GM12878 (cell line): Measurements from ENCODE around the gene TRPM1. TPM values are rescaled to one million over a fixed set of nuclear protein-coding genes. Genes with fewer than 3 reads are reported as not detected.

Source experiments
- ATAC-seq: fragments of 200-7000 bp; cut with Tn5 transposase; 3 replicates; pipeline ENCODE4 v1.9.1; 2020; ENCODE audit warnings: mild to moderate bottlenecking, moderate library complexity
- BruUV-seq: library from RNA; stranded (reverse); fragments of 400-500 nt; replicated peaks from 2 replicates; lab custom pipeline; 2021; lab: Mats Ljungman, UMichigan
- CTCF ChIA-PET: fragments of 300-600 bp; sonication (Branson Sonifier 250); formaldehyde crosslinking; extraction: SDS; loops from one replicate; lab custom pipeline; 2021; ENCODE audit warnings: inconsistent platforms; lab: Yijun Ruan, JAX
- POLR2A ChIA-PET: fragments of 350-600 bp; formaldehyde crosslinking; extraction: SDS; loops from one replicate; lab custom pipeline; 2021; ENCODE audit warnings: inconsistent platforms; lab: Charles Lee
- RAD21 ChIA-PET: fragments of 300-600 bp; sonication (Branson Sonifier 250); formaldehyde crosslinking; loops from one replicate; lab custom pipeline; 2023; ENCODE audit warnings: antibody characterized with exemption; ENCODE audit not compliant: unreplicated experiment; lab: Charles Lee
- SMC1A ChIA-PET: fragments of 300-600 bp; sonication (Branson Sonifier 250); formaldehyde crosslinking; loops from one replicate; lab custom pipeline; 2023; ENCODE audit not compliant: unreplicated experiment, uncharacterized antibody; lab: Charles Lee
- DNase-seq: peaks from one replicate; pipeline ENCODE4 v3.0.0-alpha.2; 2011; ENCODE audit warnings: low read depth, low spot score
- FAIRE-seq: peaks from 3 replicates; lab custom pipeline; 2011; peaks lifted over from hg19 to GRCh38; lab: Jason Lieb, UNC
- H2AFZ ChIP-seq: 2 replicates; pipeline ENCODE4 v1.6.0; 2011; ENCODE audit warnings: low read depth, low read length, control low read depth; ENCODE audit not compliant: control insufficient read depth
- H3K27ac ChIP-seq: 2 replicates; pipeline ENCODE4 v1.5.1; 2011; ENCODE audit warnings: control low read depth; ENCODE audit not compliant: control insufficient read depth, insufficient read depth
- H3K27me3 ChIP-seq, 2 experiments: replicated peaks in 1 of 2; 2 replicates each; pipeline versions ENCODE4 v1.6.0 to v1.6.1; 2011; ENCODE audit warnings: low read length in 1 of 2; ENCODE audit not compliant: control insufficient read depth in 2 of 2, insufficient read depth in 2 of 2
- H3K36me3 ChIP-seq, 2 experiments: 2 replicates each; pipeline ENCODE4 v1.5.1; 2011; ENCODE audit warnings: low read length in 1 of 2; ENCODE audit not compliant: control insufficient read depth in 2 of 2, insufficient read depth in 2 of 2
- H3K4me1 ChIP-seq: 2 replicates; pipeline ENCODE4 v1.6.1; 2011; ENCODE audit warnings: mild to moderate bottlenecking, low read length, moderate library complexity, mixed read lengths; ENCODE audit not compliant: control insufficient read depth, insufficient read depth
- H3K4me2 ChIP-seq: 2 replicates; pipeline ENCODE4 v1.6.0; 2011; ENCODE audit warnings: control low read depth; ENCODE audit not compliant: control insufficient read depth, insufficient read depth
- H3K4me3 ChIP-seq: fragments of 200-600 bp; sonication (generic); 2 replicates; pipeline ENCODE4 v1.5.1; 2016
- H3K79me2 ChIP-seq: 2 replicates; pipeline ENCODE4 v1.6.0; 2011; ENCODE audit warnings: low read length; ENCODE audit not compliant: control insufficient read depth, insufficient read depth
- H3K9ac ChIP-seq: 2 replicates; pipeline ENCODE4 v1.8.0; 2011; ENCODE audit warnings: low read length, control low read depth, mixed read lengths; ENCODE audit not compliant: control insufficient read depth, insufficient read depth
- H3K9me3 ChIP-seq: replicated peaks from 3 replicates; pipeline ENCODE4 v1.5.1; 2011; ENCODE audit warnings: mild to moderate bottlenecking, low read length; ENCODE audit not compliant: control insufficient read depth, insufficient read depth
- H4K20me1 ChIP-seq: 2 replicates; pipeline ENCODE4 v1.6.0; 2011; ENCODE audit not compliant: control insufficient read depth, insufficient read depth
- CEBPB ChIP-seq, 2 experiments: fragments of 150-350 bp in 1 of 2; IDR thresholded peaks; 2 replicates each; pipeline ENCODE4 v1.6.1; 2012 to 2014; ENCODE audit warnings: low read depth in 2 of 2, low read length in 2 of 2, borderline replicate concordance in 1 of 2, inconsistent platforms in 1 of 2
- CHD2 ChIP-seq: IDR thresholded peaks from 2 replicates; pipeline ENCODE4 v1.6.1; 2011; ENCODE audit warnings: low read depth, low read length, improper control_type of control experiment, borderline replicate concordance
- EZH2 ChIP-seq: IDR thresholded peaks from 2 replicates; pipeline ENCODE4 v1.6.1; 2012; ENCODE audit warnings: low read depth, mild to moderate bottlenecking, control low read depth, inconsistent platforms, low read length, borderline replicate concordance; ENCODE audit not compliant: control insufficient read depth
- FOXM1 ChIP-seq: IDR thresholded peaks from 2 replicates; pipeline ENCODE4 v1.6.1; 2012; ENCODE audit warnings: low read depth, mild to moderate bottlenecking, inconsistent platforms, low read length, moderate library complexity
- GABPA ChIP-seq: IDR thresholded peaks from 2 replicates; pipeline ENCODE4 v1.6.1; 2014; ENCODE audit warnings: antibody characterized with exemption, low read depth, mild to moderate bottlenecking, inconsistent platforms
- IRF4 ChIP-seq: IDR thresholded peaks from 2 replicates; pipeline ENCODE4 v1.6.1; 2011; ENCODE audit warnings: low read depth, low read length
- MAX ChIP-seq: IDR thresholded peaks from 2 replicates; pipeline ENCODE4 v1.6.1; 2012; ENCODE audit warnings: low read depth, low read length, improper control_type of control experiment
- MYC ChIP-seq: IDR thresholded peaks from 2 replicates; pipeline ENCODE4 v1.6.1; 2011; ENCODE audit warnings: mild to moderate bottlenecking, low read length, moderate library complexity, inconsistent platforms; ENCODE audit not compliant: insufficient read depth, insufficient replicate concordance, insufficient read length, severe bottlenecking
- NR2C1 ChIP-seq: fragments of 450-650 bp; IDR thresholded peaks from 2 replicates; pipeline ENCODE4 v1.6.1; 2017; ENCODE audit warnings: antibody characterized with exemption, mild to moderate bottlenecking, moderate library complexity
- POLR2AphosphoS2 ChIP-seq: IDR thresholded peaks from 2 replicates; pipeline ENCODE4 v1.6.1; 2011; ENCODE audit warnings: low read depth, mild to moderate bottlenecking, low read length, improper control_type of control experiment, moderate library complexity
- RBBP5 ChIP-seq: fragments of 200-600 bp; sonication (generic); conservative IDR thresholded peaks from 2 replicates; pipeline ENCODE4 v1.6.1; 2016
- SMARCA5 ChIP-seq: fragments of 450-650 bp; IDR thresholded peaks from 2 replicates; pipeline ENCODE4 v1.6.1; 2017; ENCODE audit warnings: mild to moderate bottlenecking
- SRF ChIP-seq, 2 experiments: IDR thresholded peaks; 2 replicates each; pipeline ENCODE4 v1.6.1; 2011; ENCODE audit warnings: low read depth in 2 of 2, low read length in 2 of 2, mild to moderate bottlenecking in 1 of 2, moderate library complexity in 1 of 2
- SUPT20H ChIP-seq: IDR thresholded peaks from 2 replicates; pipeline ENCODE4 v1.6.1; 2011; ENCODE audit warnings: low read depth, mild to moderate bottlenecking, low read length, moderate library complexity, borderline replicate concordance; ENCODE audit not compliant: control insufficient read depth
- TCF3 ChIP-seq: IDR thresholded peaks from 2 replicates; pipeline ENCODE4 v1.6.1; 2012; ENCODE audit warnings: low read depth, mild to moderate bottlenecking, low read length, borderline replicate concordance; ENCODE audit not compliant: insufficient read depth
- USF1 ChIP-seq: IDR thresholded peaks from 2 replicates; pipeline ENCODE4 v1.6.1; 2011; ENCODE audit warnings: borderline replicate concordance, low read depth, mild to moderate bottlenecking, moderate library complexity, mixed read lengths, low read length; ENCODE audit not compliant: insufficient read depth; ENCODE audit errors: extremely low read length
- WGBS: methylation state at CpG from one replicate; pipeline ENCODE4 v1.1.6; 2016; ENCODE audit warnings: low lambda C conversion rate; ENCODE audit not compliant: insufficient replicate concordance, insufficient coverage; ENCODE audit errors: missing lambda C conversion rate; 5-methylcytosine and 5-hydroxymethylcytosine counted together
- in situ Hi-C: fragments of 300-500 bp; cut with MboI; formaldehyde crosslinking; loops from 9 replicates; pipeline ENCODE4 v1.14.3; 2018; ENCODE audit warnings: mixed read lengths
- intact Hi-C: fragments of 100-400 bp; cut with micrococcal nuclease; formaldehyde crosslinking; loops from one replicate; pipeline ENCODE4 v1.14.2; 2022; ENCODE audit not compliant: unreplicated experiment
- polyA plus RNA-seq, 11 experiments: library from polyadenylated mRNA; depleted of rRNA in 4 of 11; unstranded in 6 of 11; stranded (reverse) in 5 of 11; fragments of >200 nt; fragmentation: Nextera tagmentation in 4 of 11; fragmentation: Illumina TruSeq in 1 of 11; extraction: Ambion mirVana in 4 of 11; extraction: Trizol in 1 of 11; gene quantifications; 1 replicate in 1 of 11; 2 replicates in 10 of 11; pipeline versions ENCODE4 v1.2.1 to v1.2.3, GENCODE V29; 2011 to 2016; ENCODE audit warnings: inconsistent platforms in 2 of 11, missing spikeins in 2 of 11, low read depth in 1 of 11
- total RNA-seq, 4 experiments: library from RNA; depleted of rRNA in 3 of 4; stranded (reverse); fragments of >200 nt in 3 of 4; fragmentation: Illumina TruSeq in 1 of 4; extraction: Trizol in 1 of 4; gene quantifications; 2 replicates each; pipeline versions ENCODE4 v1.2.1 to v1.2.3, GENCODE V29; 2013 to 2021

The TRPM1 gene
- total and polyA plus RNA-seq, 10 of the 15 experiments (the other 5 are each of a cell fraction or from before 2014, with no cell fraction given): 0.01 to 0.10 (median 0.05) TPM; not detected in 4

GRCh38 chr15:31037731-31038477 is 63.6 kb downstream of the TRPM1 start:
- TF ChIP-seq IRF4 (no peak), SMARCA5 (no peak)
- TF ChIP-seq, all 136 proteins: peak for 0
- no peak overlapping the region for H3K9ac ChIP-seq
- WGBS: 78% methylated on average over 10 of the region's 10 CpGs
- H3K4me1 ChIP-seq: no peaks in the 10 kb centered on the region
- no peaks in the 10 kb centered on the region for H3K79me2 ChIP-seq
- in situ Hi-C loops: no loop called here
- ChIA-PET POLR2A (no interaction called here), RAD21 (no interaction called here), SMC1A (interaction anchor here (1.8 kb wide), 1 partner anchor 31 kb away, joined by 5 read pairs; no protein-coding TSS in a partner anchor), CTCF (no interaction called here)
- no peak for DNase-seq
- H3K9me3 ChIP-seq: no peaks in the 10 kb centered on the region
- no TSS peak for BruUV-seq
- H3K4me2 ChIP-seq: no peak overlapping the region
- intact Hi-C loops: no loop called here
- H3K36me3 ChIP-seq: no peaks in the 10 kb centered on the region
- H3K4me3 ChIP-seq: no peak overlapping the region
- no peaks in the 10 kb centered on the region; the same call in 1 of the 2 replicates for H4K20me1 ChIP-seq
- FAIRE-seq: no peak
- no peak overlapping the region for H3K27ac ChIP-seq
- ATAC-seq: no peak
- H2AFZ ChIP-seq: no peak overlapping the region
- H3K27me3 ChIP-seq: no peaks in the 10 kb centered on the region

GRCh38 chr15:31036783-31037182 is 64.7 kb downstream of the TRPM1 start:
- ChIA-PET CTCF (interaction anchor here (0.6 kb wide), 1 partner anchor 1626 kb away, joined by 7 read pairs; no protein-coding TSS in a partner anchor), SMC1A (no interaction called here), POLR2A (no interaction called here), RAD21 (no interaction called here)
- Histone ChIP-seq H3K9me3 (no peaks in the 10 kb centered on the region), H3K9ac (no peak overlapping the region), H3K4me2 (no peak overlapping the region), H3K27ac (no peak overlapping the region), H3K36me3 (no peaks in the 10 kb centered on the region), H2AFZ (no peak overlapping the region), H3K4me1 (no peaks in the 10 kb centered on the region), H3K4me3 (no peak overlapping the region), H3K27me3 (no peaks in the 10 kb centered on the region), H3K79me2 (no peaks in the 10 kb centered on the region), H4K20me1 (no peaks in the 10 kb centered on the region; the same call in 1 of the 2 replicates)
- FAIRE-seq: no peak
- intact Hi-C loops: no loop called here
- ATAC-seq: no peak
- no TSS peak for BruUV-seq
- in situ Hi-C loops: no loop called here
- 57% methylated on average over 9 of the region's 9 CpGs for WGBS
- DNase-seq: no peak
- TF ChIP-seq TCF3: no peak
- no peak for TF ChIP-seq USF1
- TF ChIP-seq CHD2: no peak
- TF ChIP-seq FOXM1: no peak
- TF ChIP-seq SUPT20H: no peak
- no peak for TF ChIP-seq RBBP5
- TF ChIP-seq NR2C1: no peak
- TF ChIP-seq CEBPB (IDR thresholded peaks at IDR 0.05; ENCODE audit: borderline replicate concordance in 1 of 2, low read depth in 2 of 2, low read length in 2 of 2): no peak
- no peak for TF ChIP-seq GABPA
- TF ChIP-seq MAX: no peak
- TF ChIP-seq POLR2AphosphoS2: no peak
- TF ChIP-seq MYC: no peak
- no peak for TF ChIP-seq SRF (IDR thresholded peaks at IDR 0.05; ENCODE audit: low read depth in 2 of 2, low read length in 2 of 2)
- no peak for TF ChIP-seq EZH2
